Natural killer cell (primary cell): ENCODE measurements around the gene FERMT3. TPM values are rescaled to one million over a fixed set of nuclear protein-coding genes. Genes with fewer than 3 reads are reported as not detected.

Experiments used
- ATAC-seq, 3 donors: fragments of 150-1000 bp in 2 of 3; fragments of 200-7000 bp in 1 of 3; cut with Tn5 transposase; 1 replicate in 1 of 3; 2 replicates in 2 of 3; pipeline ENCODE4 v1.10.0; 2021; ENCODE audit warnings: mild to moderate bottlenecking in 2 of 3, moderate library complexity in 2 of 3
- DNase-seq, 2 donors: peaks; one replicate each; pipeline versions ENCODE4 v3.0.0 to v3.0.0-alpha.2; 2013 to 2021; ENCODE audit warnings: mixed read lengths in 1 of 2
- H3K27ac ChIP-seq: one replicate; pipeline ENCODE4 v1.5.1; 2013; ENCODE audit warnings: mild to moderate bottlenecking, low read length
- H3K27me3 ChIP-seq: one replicate; pipeline ENCODE4 v1.6.1; 2013; ENCODE audit warnings: low read length; ENCODE audit not compliant: control insufficient read depth, insufficient read depth
- H3K36me3 ChIP-seq: one replicate; pipeline ENCODE4 v1.6.1; 2013; ENCODE audit warnings: low read length; ENCODE audit not compliant: control insufficient read depth, insufficient read depth
- H3K4me1 ChIP-seq: one replicate; pipeline ENCODE4 v1.6.1; 2013; ENCODE audit warnings: low read length; ENCODE audit not compliant: control insufficient read depth, insufficient read depth
- H3K4me3 ChIP-seq: one replicate; pipeline ENCODE4 v1.5.1; 2013; ENCODE audit warnings: low read length
- H3K9me3 ChIP-seq: one replicate; pipeline ENCODE4 v1.6.1; 2013; ENCODE audit warnings: low read length; ENCODE audit not compliant: control insufficient read depth, insufficient read depth
- H3K27ac Mint-ChIP-seq, 2 donors: one replicate each; pipeline ENCODE4 v1.8.0; 2022; ENCODE audit warnings: mild to moderate bottlenecking in 2 of 2, mixed read lengths in 2 of 2, moderate library complexity in 1 of 2
- H3K27me3 Mint-ChIP-seq, 2 donors: one replicate each; pipeline ENCODE4 v1.8.0; 2022; ENCODE audit warnings: low read depth in 2 of 2, mixed read lengths in 2 of 2
- H3K36me3 Mint-ChIP-seq: one replicate; pipeline ENCODE4 v1.8.0; 2022; ENCODE audit warnings: mixed read lengths
- H3K4me1 Mint-ChIP-seq, 2 donors: one replicate each; pipeline ENCODE4 v1.8.0; 2022; ENCODE audit warnings: mixed read lengths in 2 of 2
- H3K4me3 Mint-ChIP-seq: one replicate; pipeline ENCODE4 v1.8.0; 2022; ENCODE audit warnings: mild to moderate bottlenecking, moderate library complexity, mixed read lengths
- H3K9me3 Mint-ChIP-seq, 2 donors: one replicate each; pipeline ENCODE4 v1.8.0; 2022; ENCODE audit warnings: mixed read lengths in 2 of 2
- WGBS: methylation state at CpG from one replicate; pipeline ENCODE4 v1.1.7; 2013; ENCODE audit warnings: missing lambda C conversion rate; ENCODE audit not compliant: insufficient coverage; 5-methylcytosine and 5-hydroxymethylcytosine counted together
- intact Hi-C: fragments of 100-400 bp; cut with micrococcal nuclease; formaldehyde crosslinking; loops from one replicate; pipeline ENCODE4 v1.14.2; 2022
- total RNA-seq, 4 donors: library from RNA; stranded (reverse); fragments of 120-200 nt in 1 of 4; gene quantifications; one replicate each; pipeline versions ENCODE4 v1.2.3 to v1.2.4, GENCODE V29; 2013 to 2022
- TF ChIP-seq, protein P1 (sequence below): fragments of 200-600 bp; IDR thresholded peaks from one replicate; pipeline ENCODE4 v1.8.0; 2022; ENCODE audit warnings: antibody characterized with exemption

FERMT3 gene
- total RNA-seq, 3 donors from 2014 or later (not counting 1 experiment from before 2014, with no cell fraction given), result 194 to 202 (median 196) TPM

DNA sequence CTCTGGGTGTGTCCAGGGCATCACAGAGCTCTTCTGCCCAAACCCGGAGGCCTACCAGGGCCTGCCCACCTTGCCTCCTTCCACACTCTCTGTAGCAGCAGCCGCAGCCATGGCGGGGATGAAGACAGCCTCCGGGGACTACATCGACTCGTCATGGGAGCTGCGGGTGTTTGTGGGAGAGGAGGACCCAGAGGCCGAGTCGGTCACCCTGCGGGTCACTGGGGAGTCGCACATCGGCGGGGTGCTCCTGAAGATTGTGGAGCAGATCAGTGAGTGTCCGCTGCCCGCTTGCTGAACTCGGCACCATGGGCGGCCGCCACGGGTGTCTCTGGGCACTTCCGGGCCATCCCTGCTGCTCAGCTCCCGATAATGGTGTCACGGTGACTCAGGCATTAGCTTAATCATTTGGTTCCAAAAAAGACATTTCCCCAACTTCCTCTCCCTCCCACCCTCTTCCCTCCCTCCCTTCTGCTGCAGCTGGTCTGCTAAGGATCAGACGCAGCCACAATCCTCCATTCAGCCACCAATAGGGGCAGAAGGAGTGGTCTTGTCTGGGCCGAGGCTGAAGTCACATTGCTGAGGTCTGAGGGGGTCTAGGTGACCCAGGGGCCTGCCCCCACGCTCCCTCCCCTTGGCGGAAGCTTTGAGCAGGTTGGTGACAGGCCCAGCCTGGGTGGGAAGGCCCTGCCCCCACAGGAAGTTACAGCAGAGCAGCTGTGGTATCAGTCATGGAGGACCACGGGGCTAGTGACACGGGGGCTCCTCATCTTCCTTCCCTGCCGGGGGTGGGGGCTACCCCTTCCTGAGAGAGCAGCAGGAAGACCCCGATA is 950 bp downstream of the FERMT3 start:
- Histone ChIP-seq H3K4me3 (peak overlapping the region; percentile 91), H3K27me3 (no peaks in the 10 kb centered on the region), H3K27ac (peak overlapping the region; percentile 89), H3K36me3 (peaks cover 55% of the 10 kb centered on the region), H3K9me3 (no peaks in the 10 kb centered on the region), H3K4me1 (peaks cover 50% of the 10 kb centered on the region)
- Mint-ChIP-seq H3K27ac (peak overlapping the region; percentile 88 to 96), H3K9me3 (no peaks in the 10 kb centered on the region), H3K27me3 (no peaks in the 10 kb centered on the region), H3K4me3 (peak overlapping the region; percentile 92), H3K4me1 (peaks cover 34 to 56% of the 10 kb centered on the region in 2 donors), H3K36me3 (peaks cover 13% of the 10 kb centered on the region)
- TF ChIP-seq, protein P1, sequence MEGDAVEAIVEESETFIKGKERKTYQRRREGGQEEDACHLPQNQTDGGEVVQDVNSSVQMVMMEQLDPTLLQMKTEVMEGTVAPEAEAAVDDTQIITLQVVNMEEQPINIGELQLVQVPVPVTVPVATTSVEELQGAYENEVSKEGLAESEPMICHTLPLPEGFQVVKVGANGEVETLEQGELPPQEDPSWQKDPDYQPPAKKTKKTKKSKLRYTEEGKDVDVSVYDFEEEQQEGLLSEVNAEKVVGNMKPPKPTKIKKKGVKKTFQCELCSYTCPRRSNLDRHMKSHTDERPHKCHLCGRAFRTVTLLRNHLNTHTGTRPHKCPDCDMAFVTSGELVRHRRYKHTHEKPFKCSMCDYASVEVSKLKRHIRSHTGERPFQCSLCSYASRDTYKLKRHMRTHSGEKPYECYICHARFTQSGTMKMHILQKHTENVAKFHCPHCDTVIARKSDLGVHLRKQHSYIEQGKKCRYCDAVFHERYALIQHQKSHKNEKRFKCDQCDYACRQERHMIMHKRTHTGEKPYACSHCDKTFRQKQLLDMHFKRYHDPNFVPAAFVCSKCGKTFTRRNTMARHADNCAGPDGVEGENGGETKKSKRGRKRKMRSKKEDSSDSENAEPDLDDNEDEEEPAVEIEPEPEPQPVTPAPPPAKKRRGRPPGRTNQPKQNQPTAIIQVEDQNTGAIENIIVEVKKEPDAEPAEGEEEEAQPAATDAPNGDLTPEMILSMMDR, result no peak
- DNase-seq (peak; percentile 73 to 83), ATAC-seq (peak; percentile 78 to 87 (median 80))
- 0% methylated on average over 29 of the region's 30 CpGs for WGBS
- intact Hi-C loops, result loop anchor here (1.0 to 5.0 kb wide), 5 partner anchors 21 to 135 kb away; partner anchors contain the start of genes BAD, CCDC88B, DNAJC4 and STIP1

DNA sequence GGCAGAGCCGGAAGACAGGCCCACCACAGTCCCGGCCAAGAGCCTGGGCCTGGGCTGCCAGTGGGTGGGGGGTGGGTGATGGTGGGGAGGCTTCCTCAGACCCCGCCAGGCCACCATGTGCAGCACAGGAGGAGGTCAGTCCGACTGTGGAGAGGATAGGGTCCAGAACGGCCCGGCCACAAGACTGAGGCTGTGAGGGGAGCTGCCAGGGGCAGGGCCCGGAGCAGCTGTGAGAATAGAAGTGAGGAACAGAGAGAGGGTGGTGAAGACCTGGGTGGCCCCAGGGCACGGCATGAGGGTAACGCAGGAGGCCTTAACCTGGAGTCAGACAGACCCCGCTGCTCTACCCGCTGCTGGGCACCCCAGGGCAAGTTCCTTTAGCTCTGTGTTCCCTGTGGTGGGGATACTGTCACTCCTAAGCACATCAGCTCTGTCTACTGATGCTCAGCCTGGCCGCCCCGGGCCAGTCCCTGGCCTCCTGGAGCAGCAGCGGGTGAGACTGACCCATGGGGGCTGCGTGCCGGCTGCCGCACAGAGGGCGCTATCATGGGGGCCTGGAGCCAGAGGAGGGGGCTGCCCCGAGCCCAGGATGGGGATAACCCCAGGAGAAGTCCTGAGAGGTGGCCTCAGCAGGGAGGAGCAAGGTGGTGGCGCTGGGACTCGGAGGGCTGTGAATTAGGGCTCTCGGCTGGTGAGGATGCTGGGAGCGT is 1.7 kb downstream of the FERMT3 start:
- no peak for DNase-seq
- Mint-ChIP-seq H3K9me3 (no peaks in the 10 kb centered on the region), H3K36me3 (peaks cover 13% of the 10 kb centered on the region), H3K4me3 (peak overlapping the region; percentile 92), H3K4me1 (peaks cover 38 to 58% of the 10 kb centered on the region in 2 donors), H3K27ac (peak overlapping the region; percentile 88 to 96), H3K27me3 (no peaks in the 10 kb centered on the region)
- Histone ChIP-seq H3K9me3 (no peaks in the 10 kb centered on the region), H3K4me1 (peaks cover 50% of the 10 kb centered on the region), H3K36me3 (peaks cover 49% of the 10 kb centered on the region), H3K27me3 (no peaks in the 10 kb centered on the region), H3K4me3 (peak overlapping the region; percentile 91), H3K27ac (peak overlapping the region; percentile 89)
- WGBS, result 54% methylated on average over 23 of the region's 23 CpGs
- peak in 2 of 3 donors; percentile 2 to 5 for ATAC-seq
- TF ChIP-seq, protein P1, result no peak
- intact Hi-C loops, result loop anchor here (5.0 kb wide), 1 partner anchor 134 kb away; the partner anchor contains the start of gene CCDC88B

DNA sequence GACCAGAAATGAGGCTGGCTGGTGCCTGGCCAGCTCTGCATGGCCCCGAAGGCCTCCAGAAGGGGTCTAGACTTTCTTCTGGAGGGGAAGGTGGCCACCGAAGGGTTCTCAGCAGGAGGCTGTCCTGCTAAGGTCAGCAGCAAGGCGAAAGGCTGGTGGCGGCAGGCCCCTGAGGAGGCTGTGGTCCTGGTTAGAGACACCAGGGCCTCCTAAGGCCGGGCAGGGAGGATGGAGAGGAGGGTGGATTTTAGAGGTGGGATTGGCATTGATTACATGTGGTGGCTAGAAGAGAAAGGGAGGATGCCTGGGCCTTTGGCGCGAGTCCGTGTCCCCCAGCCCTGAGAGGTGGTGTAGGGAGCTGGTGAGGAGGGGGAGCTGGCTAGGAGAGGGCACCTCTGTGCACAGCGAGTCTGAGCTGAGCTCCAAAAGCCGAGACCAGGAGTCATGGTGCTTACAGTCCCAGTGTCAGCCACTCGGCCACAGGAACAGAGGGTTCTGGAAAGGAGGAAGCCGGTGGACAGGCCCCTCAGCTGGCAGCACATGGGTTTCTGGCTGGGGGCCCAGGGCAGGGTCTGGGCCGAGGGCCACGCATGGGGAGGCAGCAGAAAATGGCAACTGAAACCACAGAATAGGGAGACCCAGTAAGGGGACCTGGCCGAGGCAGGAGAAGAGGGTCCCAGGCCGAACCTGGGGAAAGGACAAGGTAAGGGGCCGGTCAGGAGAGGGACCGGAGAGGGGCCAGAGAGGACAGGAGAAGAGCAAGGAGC is 2.5 kb downstream of the FERMT3 start:
- Mint-ChIP-seq H3K27me3 (no peaks in the 10 kb centered on the region), H3K36me3 (peaks cover 8% of the 10 kb centered on the region), H3K4me3 (peak overlapping the region; percentile 72), H3K27ac (peak overlapping the region; percentile 88 to 96), H3K4me1 (peaks cover 38 to 62% of the 10 kb centered on the region in 2 donors), H3K9me3 (no peaks in the 10 kb centered on the region)
- DNase-seq (no peak), ATAC-seq (no peak)
- H3K9me3 ChIP-seq, result no peaks in the 10 kb centered on the region
- no peaks in the 10 kb centered on the region for H3K27me3 ChIP-seq
- intact Hi-C loops, result loop anchor here (5.0 kb wide), 1 partner anchor 133 kb away; the partner anchor contains the start of gene CCDC88B
- H3K36me3 ChIP-seq, result peaks cover 42% of the 10 kb centered on the region
- TF ChIP-seq, protein P1, result no peak
- peak overlapping the region; percentile 89 for H3K27ac ChIP-seq
- peaks cover 50% of the 10 kb centered on the region for H3K4me1 ChIP-seq
- H3K4me3 ChIP-seq, result no peak overlapping the region
- 88% methylated on average over 18 of the region's 18 CpGs for WGBS
